GM21515 (cell line): ENCODE data around the gene TMEM272.
A peak's percentile ranks its signal among the peaks of the same experiment; 100 is the strongest.
"Not testable (repeated sequence)": the region's sequence is repeated elsewhere in the genome, so short reads cannot be mapped to it uniquely, and the experiment has no call there.

ENCODE experiments used
- ATAC-seq: cut with Tn5 transposase; IDR thresholded peaks from one replicate; pipeline ENCODE4 v1.9.1; 2021; ENCODE audit not compliant: unreplicated experiment

TMEM272 gene

GRCh38 chr13:51825681-51826254 is 19.2 kb downstream of the TMEM272 start:
- ATAC-seq: no peak

- ATAC-seq: no peak
These were observed 19.8 kb downstream of the TMEM272 start for GRCh38 chr13:51825165-51825592.

GRCh38 chr13:51824712-51825111 is 20.3 kb downstream of the TMEM272 start:
- not testable (repeated sequence) for ATAC-seq

GRCh38 chr13:51823863-51824262 is 21.1 kb downstream of the TMEM272 start:
- no peak for ATAC-seq

GRCh38 chr13:51823359-51823758 is 21.6 kb downstream of the TMEM272 start:
- no peak for ATAC-seq

GRCh38 chr13:51822106-51822815 is 22.7 kb downstream of the TMEM272 start:
- no peak for ATAC-seq

- no peak for ATAC-seq
These were observed 23.4 kb downstream of the TMEM272 start for GRCh38 chr13:51821606-51822005.

- no peak for ATAC-seq
These were observed 24.9 kb downstream of the TMEM272 start for GRCh38 chr13:51820016-51820597.

- no peak for ATAC-seq
These were observed 25.4 kb downstream of the TMEM272 start for GRCh38 chr13:51819544-51819943.

GRCh38 chr13:51818781-51819511 is 26.0 kb downstream of the TMEM272 start:
- ATAC-seq: no peak

- no peak for ATAC-seq
These were observed 26.7 kb downstream of the TMEM272 start for GRCh38 chr13:51818276-51818675.

GRCh38 chr13:51817717-51818116 is 27.3 kb downstream of the TMEM272 start:
- no peak for ATAC-seq

GRCh38 chr13:51816604-51817249 is 28.2 kb downstream of the TMEM272 start:
- no peak for ATAC-seq

GRCh38 chr13:51815848-51816247 is 29.1 kb downstream of the TMEM272 start:
- no peak for ATAC-seq

GRCh38 chr13:51814825-51815650 is 29.9 kb downstream of the TMEM272 start:
- peak; percentile 68 for ATAC-seq

- no peak for ATAC-seq
These were observed 30.9 kb downstream of the TMEM272 start for GRCh38 chr13:51814071-51814470.

- no peak for ATAC-seq
These were observed 33.0 kb downstream of the TMEM272 start for GRCh38 chr13:51811920-51812451.

- no peak for ATAC-seq
These were observed 33.9 kb downstream of the TMEM272 start for GRCh38 chr13:51811046-51811445.

- ATAC-seq: no peak
These were observed 36.2 kb downstream of the TMEM272 start for GRCh38 chr13:51808811-51809210.

GRCh38 chr13:51807041-51807440 is 37.9 kb downstream of the TMEM272 start:
- ATAC-seq: no peak
